ENCODE measurements around the gene SEC61A2. TPM values are rescaled to one million over a fixed set of nuclear protein-coding genes. Genes with fewer than 3 reads are reported as not detected.

Gene SEC61A2
- total and polyA plus RNA-seq, 7 donors, result 5.9 to 16.0 (median 7.9) TPM

- H3K36me3 ChIP-seq (ENCODE audit: insufficient read depth in 1 of 2, low read depth in 1 of 2), result peaks cover 0 to 59% of the 10 kb centered on the region in 2 donors
- H3K9me3 ChIP-seq, result no peaks in the 10 kb centered on the region
- intact Hi-C loops (cut with DNase I), result no loop called here
- ATAC-seq, result no peak
- no peak overlapping the region for H3K4me3 ChIP-seq
- no peaks in the 10 kb centered on the region for H3K27me3 ChIP-seq (ENCODE audit: insufficient read depth in 3 of 3, low read length in 2 of 3)
- WGBS, 3 donors, result 89 to 90% (median 89%) methylated on average over 6 of the region's 6 CpGs
- TF ChIP-seq CTCF (IDR thresholded peaks at IDR 0.05), result no peak
- DNase-seq, result no peak
- H3K27ac ChIP-seq, result no peak overlapping the region
- no peaks in the 10 kb centered on the region for H3K4me1 ChIP-seq
Measured at GRCh38 chr10:12154516-12154915, 25.0 kb downstream of the SEC61A2 start.

GRCh38 chr10:12156367-12157123 is 27.1 kb downstream of the SEC61A2 start:
- H3K9me3 ChIP-seq, result no peaks in the 10 kb centered on the region
- H3K4me1 ChIP-seq, result no peaks in the 10 kb centered on the region
- DNase-seq, result no peak
- 91 to 93% (median 92%) methylated on average over 14 of the region's 14 CpGs for WGBS, 3 donors
- H3K27me3 ChIP-seq (ENCODE audit: insufficient read depth in 3 of 3, low read length in 2 of 3), result no peaks in the 10 kb centered on the region
- TF ChIP-seq CTCF (IDR thresholded peaks at IDR 0.05), result no peak
- no peak overlapping the region for H3K4me3 ChIP-seq
- no peak for ATAC-seq
- peaks cover 0 to 63% of the 10 kb centered on the region in 2 donors for H3K36me3 ChIP-seq (ENCODE audit: insufficient read depth in 1 of 2, low read depth in 1 of 2)
- intact Hi-C loops (cut with DNase I), result no loop called here
- H3K27ac ChIP-seq, result no peak overlapping the region

DNA sequence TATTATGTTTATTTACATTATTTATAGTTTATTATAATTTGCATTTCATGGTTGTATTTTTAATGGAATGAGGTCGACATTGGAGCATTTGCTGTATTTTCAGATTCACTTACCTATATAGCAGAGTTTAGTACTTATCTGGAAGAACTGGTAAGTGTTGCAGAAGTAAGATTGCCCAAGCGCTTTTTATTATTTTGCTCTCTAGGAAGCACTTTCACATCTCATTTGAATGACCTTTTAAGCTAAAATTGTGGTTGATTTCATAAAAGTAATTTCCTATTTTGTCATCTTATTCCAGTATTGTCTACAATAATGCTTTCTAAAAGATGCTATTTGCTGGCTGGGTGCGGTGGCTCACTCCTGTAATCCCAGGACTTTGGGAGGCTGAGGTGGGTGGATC is 28.6 kb downstream of the SEC61A2 start:
- no peak for TF ChIP-seq CTCF (IDR thresholded peaks at IDR 0.05)
- Histone ChIP-seq H3K27me3 (ENCODE audit: insufficient read depth in 3 of 3, low read length in 2 of 3) (no peaks in the 10 kb centered on the region), H3K36me3 (ENCODE audit: insufficient read depth in 1 of 2, low read depth in 1 of 2) (peaks cover 6 to 78% of the 10 kb centered on the region in 2 donors), H3K4me1 (no peaks in the 10 kb centered on the region), H3K4me3 (no peak overlapping the region), H3K9me3 (no peaks in the 10 kb centered on the region), H3K27ac (no peak overlapping the region)
- ATAC-seq, result no peak
- no peak for DNase-seq
- intact Hi-C loops (cut with DNase I), result no loop called here
- 90 to 94% (median 94%) methylated on average over 3 of the region's 3 CpGs for WGBS, 3 donors

DNA sequence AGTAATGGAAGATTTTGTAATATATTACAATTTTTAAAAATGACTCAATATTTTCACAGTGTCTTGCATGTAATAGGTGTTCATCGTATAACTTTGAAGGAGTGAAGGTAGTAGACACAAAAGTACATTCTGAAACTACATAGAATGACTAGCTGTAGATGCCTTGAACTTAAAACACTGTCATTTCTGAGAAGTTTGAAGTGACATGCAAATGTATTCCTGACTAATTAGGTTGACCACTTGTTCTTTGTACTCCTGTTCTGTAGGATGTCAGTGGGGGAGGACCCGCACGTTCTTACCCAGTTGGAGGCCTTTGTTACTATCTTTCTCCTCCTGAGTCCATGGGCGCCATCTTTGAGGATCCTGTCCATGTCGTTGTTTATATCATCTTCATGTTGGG is 31.2 kb downstream of the SEC61A2 start:
- H3K36me3 ChIP-seq (ENCODE audit: insufficient read depth in 1 of 2, low read depth in 1 of 2), result peaks cover 6 to 88% of the 10 kb centered on the region in 2 donors
- intact Hi-C loops (cut with DNase I), result no loop called here

More for the DNA sequence above, 31.2 kb downstream of the SEC61A2 start:
- Histone ChIP-seq H3K9me3 (no peaks in the 10 kb centered on the region), H3K4me3 (no peak overlapping the region), H3K27ac (no peak overlapping the region), H3K4me1 (no peaks in the 10 kb centered on the region), H3K27me3 (ENCODE audit: insufficient read depth in 3 of 3, low read length in 2 of 3) (no peaks in the 10 kb centered on the region)
- TF ChIP-seq CTCF (IDR thresholded peaks at IDR 0.05), result no peak
- DNase-seq, result no peak
- WGBS, 3 donors, result 94 to 98% (median 97%) methylated on average over 5 of the region's 5 CpGs
- no peak for ATAC-seq
